Transverse colon (tissue), 4 donors: ENCODE results near the gene LYRM4. TPM values are rescaled to one million over a fixed set of nuclear protein-coding genes. Genes with fewer than 3 reads are reported as not detected.

ENCODE experiments used
- DNase-seq: peaks from one replicate; pipeline ENCODE4 v3.0.0-alpha.2; 2019
- H3K27ac ChIP-seq, 4 donors: fragments of 200-600 bp; sonication (generic); 2 replicates each; pipeline ENCODE4 v1.5.1; 2016 to 2018; ENCODE audit warnings: inconsistent platforms in 4 of 4
- H3K27me3 ChIP-seq: fragments of 200-600 bp; sonication (generic); 2 replicates; pipeline ENCODE4 v1.5.1; 2017; ENCODE audit warnings: inconsistent platforms
- H3K36me3 ChIP-seq, 4 donors: fragments of 200-600 bp; sonication (generic); 2 replicates each; pipeline ENCODE4 v1.5.1; 2017 to 2019; ENCODE audit warnings: inconsistent platforms in 4 of 4
- H3K4me1 ChIP-seq, 4 donors: fragments of 200-600 bp; sonication (generic); 2 replicates each; pipeline ENCODE4 v1.5.1; 2017 to 2020; ENCODE audit warnings: inconsistent platforms in 4 of 4
- H3K4me3 ChIP-seq, 4 donors: fragments of 200-600 bp; sonication (generic); 1 replicate in 1 of 4; 2 replicates in 3 of 4; pipeline versions ENCODE4 v1.5.1 to v1.6.1; 2017 to 2019; ENCODE audit warnings: inconsistent platforms in 4 of 4
- H3K9me3 ChIP-seq, 2 donors: fragments of 200-600 bp; sonication (generic); 2 replicates each; pipeline ENCODE4 v1.5.1; 2017 to 2019; ENCODE audit warnings: inconsistent platforms in 2 of 2
- CTCF ChIP-seq, 5 experiments: fragments of 200-600 bp in 3 of 5; fragments of 450-650 bp in 2 of 5; sonication (generic) in 3 of 5; IDR thresholded peaks; 1 replicate in 2 of 5; 2 replicates in 3 of 5; pipeline ENCODE4 v1.5.1; 2016 to 2017; ENCODE audit warnings: antibody characterized with exemption in 5 of 5, inconsistent platforms in 3 of 5, mild to moderate bottlenecking in 2 of 5, moderate library complexity in 1 of 5
- EP300 ChIP-seq: sonication (generic); formaldehyde crosslinking; IDR thresholded peaks from one replicate; pipeline ENCODE4 v1.6.1; 2017; ENCODE audit warnings: antibody characterized with exemption, low read depth
- POLR2A ChIP-seq: fragments of 450-650 bp; IDR thresholded peaks from one replicate; pipeline ENCODE4 v1.6.1; 2016; ENCODE audit warnings: antibody characterized with exemption, mild to moderate bottlenecking, moderate library complexity
- POLR2AphosphoS5 ChIP-seq, 3 donors: sonication (generic); formaldehyde crosslinking; IDR thresholded peaks; one replicate each; pipeline ENCODE4 v1.6.1; 2016; ENCODE audit warnings: antibody characterized with exemption in 3 of 3
- WGBS, 2 donors: methylation state at CpG; one replicate each; pipeline ENCODE4 v1.1.5; 2018; ENCODE audit warnings: low coverage in 1 of 2; 5-methylcytosine and 5-hydroxymethylcytosine counted together
- in situ Hi-C, 4 donors: fragments of 200-750 bp; cut with MboI; loops; one replicate each; pipeline versions ENCODE4 v1.15.0 to v1.15.1; 2017; ENCODE audit warnings: low sequenced_read_pairs in 3 of 4, low pct_ligation_motif_present in 1 of 4, low pct_unique_long_range_greater_than_20kb in 1 of 4
- intact Hi-C: fragments of 100-400 bp; cut with DNase I; formaldehyde crosslinking; loops from one replicate; pipeline ENCODE4 v1.15.1; 2023; ENCODE audit warnings: low total_unique reads
- total RNA-seq, 4 donors: library from RNA; depleted of rRNA; stranded (reverse); fragments of >200 nt; gene quantifications; one replicate each; pipeline ENCODE4 v1.1.0, GENCODE V29; 2016

LYRM4 gene
- total RNA-seq, 4 donors from 2014 or later, result 3.0 to 14.0 (median 6.9) TPM

DNA sequence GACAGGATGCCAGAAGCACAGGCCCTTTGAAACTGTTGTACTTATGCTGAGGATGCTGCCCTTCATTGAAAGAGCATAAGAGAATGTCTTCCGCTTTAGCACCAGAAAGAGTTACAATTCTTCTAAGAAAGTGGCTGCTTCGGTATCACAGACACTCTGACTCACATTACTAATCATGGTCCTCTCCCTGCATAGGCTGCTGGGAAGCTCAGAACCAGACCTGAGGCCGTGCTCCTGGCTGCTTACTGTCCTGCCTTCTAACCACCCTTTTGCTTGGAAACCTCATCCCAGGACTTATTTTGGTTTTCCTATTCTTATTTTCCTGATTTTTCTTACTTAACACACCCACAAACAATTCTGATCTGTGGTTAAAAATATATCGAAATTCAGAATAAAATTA lies 22.9 kb downstream of the LYRM4 start:
- 90 to 95% methylated on average over 4 of the region's 4 CpGs for WGBS, 2 donors
- no peak for TF ChIP-seq EP300
- no peak for TF ChIP-seq CTCF (IDR thresholded peaks at IDR 0.05)
- no peak for TF ChIP-seq POLR2AphosphoS5 (IDR thresholded peaks at IDR 0.05)
- no peak for TF ChIP-seq POLR2A
- no peak for DNase-seq
- H3K27ac ChIP-seq, result no peak overlapping the region
- H3K36me3 ChIP-seq, result no peaks in the 10 kb centered on the region
- intact Hi-C loops, result no loop called here
- no peaks in the 10 kb centered on the region for H3K9me3 ChIP-seq
- H3K4me3 ChIP-seq, result no peak overlapping the region
- no peaks in the 10 kb centered on the region for H3K4me1 ChIP-seq
- H3K27me3 ChIP-seq, result no peaks in the 10 kb centered on the region
- in situ Hi-C loops, result no loop called here

DNA sequence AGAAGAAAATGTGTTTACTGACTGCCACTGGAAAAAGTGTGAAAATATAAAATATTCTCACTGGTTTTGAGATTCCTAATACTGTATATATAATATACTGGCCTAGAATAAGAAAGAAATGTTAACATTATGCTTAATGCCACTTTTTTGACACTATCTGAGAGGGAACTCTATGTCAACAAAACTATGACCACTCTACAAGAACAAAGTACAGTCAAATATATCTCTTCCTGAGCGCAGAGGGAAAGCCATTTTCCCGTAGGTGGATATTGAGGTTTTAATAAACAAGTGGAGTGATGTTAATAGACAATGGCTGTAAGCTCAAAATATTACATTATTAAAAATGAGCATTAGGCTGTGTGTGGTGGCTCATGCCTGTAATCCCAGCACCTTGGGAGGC lies 24.9 kb downstream of the LYRM4 start:
- in situ Hi-C loops, result no loop called here
- intact Hi-C loops, result no loop called here
- H3K27me3 ChIP-seq, result no peaks in the 10 kb centered on the region
- H3K4me1 ChIP-seq, result peaks cover 0 to 8% (median 0%) of the 10 kb centered on the region in 4 donors
- no peak overlapping the region for H3K4me3 ChIP-seq
- WGBS, 2 donors, result 99 to 100% methylated on average over 1 to 2 of the region's 2 CpGs
- no peaks in the 10 kb centered on the region for H3K36me3 ChIP-seq
- DNase-seq, result no peak
- no peaks in the 10 kb centered on the region for H3K9me3 ChIP-seq
- TF ChIP-seq POLR2A, result no peak
- TF ChIP-seq EP300, result no peak
- no peak for TF ChIP-seq POLR2AphosphoS5 (IDR thresholded peaks at IDR 0.05)
- no peak for TF ChIP-seq CTCF (IDR thresholded peaks at IDR 0.05)
- H3K27ac ChIP-seq, result no peak overlapping the region

DNA sequence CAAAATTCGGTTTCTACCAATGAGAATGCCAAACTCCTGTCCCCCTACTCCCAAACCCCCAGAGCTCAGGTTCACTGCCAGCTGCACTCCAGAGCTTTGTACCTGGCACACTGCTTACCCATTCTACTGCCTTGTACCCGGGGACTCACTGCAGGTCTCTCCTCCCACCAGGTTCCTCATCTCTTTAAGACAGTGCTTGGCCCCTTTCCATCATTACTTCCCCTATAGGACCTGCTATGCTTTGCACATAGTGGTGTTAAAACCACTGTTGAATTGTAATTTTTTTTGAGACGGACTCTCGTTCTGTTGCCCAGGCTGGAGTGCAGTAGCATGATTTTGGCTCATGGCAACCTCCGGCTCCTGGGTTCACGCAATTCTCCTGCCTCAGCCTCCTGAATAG lies 25.9 kb downstream of the LYRM4 start:
- TF ChIP-seq CTCF (IDR thresholded peaks at IDR 0.05), result no peak
- no peak for TF ChIP-seq POLR2AphosphoS5 (IDR thresholded peaks at IDR 0.05)
- no peak for TF ChIP-seq EP300
- no peak for TF ChIP-seq POLR2A
- 85 to 89% methylated on average over 3 to 6 of the region's 6 CpGs for WGBS, 2 donors
- intact Hi-C loops (no loop called here), in situ Hi-C loops (no loop called here)
- Histone ChIP-seq H3K4me1 (peaks cover 0 to 8% (median 0%) of the 10 kb centered on the region in 4 donors), H3K27me3 (no peaks in the 10 kb centered on the region), H3K27ac (no peak overlapping the region), H3K4me3 (no peak overlapping the region), H3K36me3 (no peaks in the 10 kb centered on the region), H3K9me3 (no peaks in the 10 kb centered on the region)
- DNase-seq, result no peak

GRCh38 chr6:5231289-5231688 lies 29.5 kb downstream of the LYRM4 start:
- TF ChIP-seq EP300, result no peak
- no peak for TF ChIP-seq POLR2A
- TF ChIP-seq POLR2AphosphoS5 (IDR thresholded peaks at IDR 0.05), result no peak
- TF ChIP-seq CTCF (IDR thresholded peaks at IDR 0.05), result no peak
- no peak for DNase-seq
- Histone ChIP-seq H3K27ac (no peak overlapping the region), H3K36me3 (no peaks in the 10 kb centered on the region), H3K4me1 (peaks cover 0 to 8% (median 0%) of the 10 kb centered on the region in 4 donors), H3K4me3 (no peak overlapping the region), H3K27me3 (no peaks in the 10 kb centered on the region), H3K9me3 (no peaks in the 10 kb centered on the region)
- intact Hi-C loops (no loop called here), in situ Hi-C loops (no loop called here)
- 60 to 100% methylated on average over 1 to 2 of the region's 2 CpGs for WGBS, 2 donors
